ENCODE measurements around the gene CDHR1.

Gene CDHR1

DNA sequence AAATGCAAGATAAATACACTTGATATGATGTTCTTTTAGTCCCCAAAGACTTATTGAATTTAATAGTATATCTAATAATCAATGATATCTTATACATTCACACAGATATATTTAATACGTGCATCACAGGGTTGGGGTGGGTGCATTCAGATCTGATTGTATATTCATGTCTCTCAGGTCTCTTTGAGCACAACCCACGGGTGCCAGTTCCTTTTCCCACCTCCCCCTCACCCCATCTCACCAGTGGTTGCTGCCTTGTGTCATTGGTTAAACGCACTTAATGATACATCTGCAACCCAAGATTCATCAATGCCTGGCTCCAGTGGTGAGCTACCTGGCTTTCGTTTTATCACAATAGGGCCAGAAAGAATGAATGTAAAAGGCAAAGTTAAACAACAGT is 40.8 kb downstream of the CDHR1 start:
- TF ChIP-seq, protein P1, sequence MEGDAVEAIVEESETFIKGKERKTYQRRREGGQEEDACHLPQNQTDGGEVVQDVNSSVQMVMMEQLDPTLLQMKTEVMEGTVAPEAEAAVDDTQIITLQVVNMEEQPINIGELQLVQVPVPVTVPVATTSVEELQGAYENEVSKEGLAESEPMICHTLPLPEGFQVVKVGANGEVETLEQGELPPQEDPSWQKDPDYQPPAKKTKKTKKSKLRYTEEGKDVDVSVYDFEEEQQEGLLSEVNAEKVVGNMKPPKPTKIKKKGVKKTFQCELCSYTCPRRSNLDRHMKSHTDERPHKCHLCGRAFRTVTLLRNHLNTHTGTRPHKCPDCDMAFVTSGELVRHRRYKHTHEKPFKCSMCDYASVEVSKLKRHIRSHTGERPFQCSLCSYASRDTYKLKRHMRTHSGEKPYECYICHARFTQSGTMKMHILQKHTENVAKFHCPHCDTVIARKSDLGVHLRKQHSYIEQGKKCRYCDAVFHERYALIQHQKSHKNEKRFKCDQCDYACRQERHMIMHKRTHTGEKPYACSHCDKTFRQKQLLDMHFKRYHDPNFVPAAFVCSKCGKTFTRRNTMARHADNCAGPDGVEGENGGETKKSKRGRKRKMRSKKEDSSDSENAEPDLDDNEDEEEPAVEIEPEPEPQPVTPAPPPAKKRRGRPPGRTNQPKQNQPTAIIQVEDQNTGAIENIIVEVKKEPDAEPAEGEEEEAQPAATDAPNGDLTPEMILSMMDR (IDR thresholded peaks at IDR 0.05; ENCODE audit: control insufficient read depth, extremely low read depth, insufficient read depth), result no peak
- no peak for DNase-seq (ENCODE audit: low read depth)
- no peak overlapping the region for H3K4me3 ChIP-seq (ENCODE audit: low read depth, low read length)

DNA sequence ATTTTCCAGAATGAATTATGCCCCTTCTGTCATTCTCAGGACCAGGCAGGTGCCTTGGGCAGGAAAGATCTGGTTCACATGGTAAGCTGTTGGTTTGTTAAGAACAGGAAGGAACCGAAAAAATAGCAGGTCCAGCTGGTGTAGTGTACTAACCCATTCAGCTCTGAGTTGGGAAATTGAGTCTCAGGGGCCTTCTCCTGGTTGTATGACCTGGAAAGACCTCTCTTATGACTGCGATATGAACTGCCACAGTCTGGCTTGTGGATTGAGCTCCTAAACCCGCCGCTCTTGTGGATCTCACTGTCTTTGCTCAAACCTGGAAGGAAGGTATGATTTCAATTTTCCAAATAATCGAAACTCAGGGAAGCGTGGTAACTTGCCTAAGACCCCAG is 42.5 kb downstream of the CDHR1 start:
- H3K4me3 ChIP-seq (ENCODE audit: low read depth, low read length), result no peak overlapping the region
- TF ChIP-seq, protein P1 (IDR thresholded peaks at IDR 0.05; ENCODE audit: control insufficient read depth, extremely low read depth, insufficient read depth), result no peak
- no peak for DNase-seq (ENCODE audit: low read depth)

DNA sequence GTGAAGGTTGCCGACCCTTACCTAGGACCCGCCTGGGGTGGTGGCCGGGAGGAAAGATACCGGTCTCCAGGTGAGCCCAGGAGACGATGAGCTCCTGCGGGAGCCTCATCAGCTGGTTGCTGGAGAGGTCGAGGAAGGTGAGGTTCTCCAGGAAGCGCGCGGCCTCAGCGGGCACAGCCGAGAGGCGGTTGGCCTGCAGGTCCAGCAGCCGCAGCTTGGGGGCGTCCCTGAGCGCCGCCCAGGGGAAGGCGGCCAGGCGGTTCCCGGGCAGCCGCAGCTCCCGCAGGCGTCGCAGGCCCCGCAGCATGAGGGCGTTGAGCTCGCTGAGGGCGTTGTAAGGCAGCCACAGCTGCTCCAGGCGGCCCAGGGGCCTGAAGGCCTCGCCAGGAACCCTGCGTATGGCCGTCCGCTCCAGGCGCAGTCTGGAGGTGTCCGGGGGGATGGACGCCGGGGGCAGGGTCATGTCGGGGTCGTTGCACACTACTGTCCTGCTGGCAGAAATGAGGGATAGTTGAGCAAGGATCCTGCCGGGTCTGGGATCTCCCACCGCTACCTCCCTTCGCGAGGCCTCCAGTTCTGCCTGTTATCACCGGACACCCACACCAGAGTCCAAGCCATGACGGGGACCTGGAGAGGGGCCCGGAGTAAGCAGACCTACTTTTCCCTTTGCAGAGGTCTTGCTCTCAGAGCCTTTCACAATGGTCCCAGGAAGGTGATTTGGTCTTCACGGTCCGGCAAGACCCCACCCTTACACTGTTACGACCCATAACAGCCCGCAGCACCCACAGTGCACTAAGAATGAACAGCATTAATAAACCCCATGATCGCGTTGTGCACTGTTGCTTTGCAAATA is 43.1 kb downstream of the CDHR1 start:
- DNase-seq (ENCODE audit: low read depth), result no peak
- TF ChIP-seq, protein P1 (IDR thresholded peaks at IDR 0.05; ENCODE audit: control insufficient read depth, extremely low read depth, insufficient read depth), result no peak
- no peak overlapping the region for H3K4me3 ChIP-seq (ENCODE audit: low read depth, low read length)

DNA sequence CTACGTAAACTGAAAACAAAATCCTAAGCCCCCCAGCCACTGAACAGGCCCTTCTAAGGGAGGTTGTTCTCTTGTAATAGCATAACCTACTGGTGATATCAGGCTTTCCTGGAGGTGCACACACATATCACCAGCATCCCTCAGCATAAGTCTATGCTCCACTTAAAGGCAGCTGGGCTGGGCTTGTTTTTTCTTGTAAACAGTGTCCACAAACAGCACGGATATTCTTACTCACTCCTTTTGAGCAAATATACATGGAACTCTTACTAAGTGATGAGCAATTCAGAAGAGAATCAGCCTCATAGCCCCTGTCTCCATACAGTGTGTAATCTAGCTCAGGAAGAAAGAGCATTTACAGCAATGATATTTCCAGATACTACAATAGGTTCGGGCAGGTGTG is 44.6 kb downstream of the CDHR1 start:
- DNase-seq (ENCODE audit: low read depth), result no peak
- TF ChIP-seq, protein P1 (IDR thresholded peaks at IDR 0.05; ENCODE audit: control insufficient read depth, extremely low read depth, insufficient read depth), result no peak
- H3K4me3 ChIP-seq (ENCODE audit: low read depth, low read length), result no peak overlapping the region

DNA sequence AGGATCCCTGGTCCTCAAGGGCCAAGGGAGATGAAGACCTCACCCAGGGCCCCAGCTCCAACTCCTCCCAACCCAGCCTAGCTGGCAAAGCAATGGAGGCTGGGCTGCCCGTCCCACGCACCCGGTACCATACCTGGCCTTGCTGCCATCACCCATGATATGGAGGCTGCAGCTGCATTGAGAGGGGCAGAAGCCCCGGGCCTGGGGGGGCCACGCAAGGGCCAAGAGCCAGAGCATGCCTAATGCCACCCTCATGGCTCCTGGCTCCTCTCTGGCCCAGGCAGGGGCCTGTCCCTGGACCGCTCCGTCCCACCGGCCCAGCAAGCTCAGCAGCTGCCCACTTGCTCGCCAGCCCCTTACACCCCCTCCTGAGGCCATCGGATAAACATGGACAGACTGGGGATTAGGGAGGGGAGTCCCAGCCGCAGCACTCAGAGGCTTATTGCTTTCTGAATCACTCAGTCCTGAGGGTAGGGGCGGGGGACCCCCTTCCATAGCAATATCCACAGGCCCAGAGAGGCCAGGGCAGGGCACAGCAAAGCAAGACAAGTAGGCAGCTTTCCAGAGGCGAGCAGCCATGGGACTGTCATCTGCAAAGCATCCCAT is 47.0 kb downstream of the CDHR1 start, which contains the start of gene LRIT1:
Gene LRIT1 (minus strand): TSS at position 362 of the 606 bp plus-strand sequence. CDS start 107 bp downstream, at position 255.
- TF ChIP-seq, protein P1 (IDR thresholded peaks at IDR 0.05; ENCODE audit: control insufficient read depth, extremely low read depth, insufficient read depth), result no peak
- no peak within 1 kb of the TSS for H3K4me3 ChIP-seq (ENCODE audit: low read depth, low read length)
- DNase-seq (ENCODE audit: low read depth), result no peak

DNA sequence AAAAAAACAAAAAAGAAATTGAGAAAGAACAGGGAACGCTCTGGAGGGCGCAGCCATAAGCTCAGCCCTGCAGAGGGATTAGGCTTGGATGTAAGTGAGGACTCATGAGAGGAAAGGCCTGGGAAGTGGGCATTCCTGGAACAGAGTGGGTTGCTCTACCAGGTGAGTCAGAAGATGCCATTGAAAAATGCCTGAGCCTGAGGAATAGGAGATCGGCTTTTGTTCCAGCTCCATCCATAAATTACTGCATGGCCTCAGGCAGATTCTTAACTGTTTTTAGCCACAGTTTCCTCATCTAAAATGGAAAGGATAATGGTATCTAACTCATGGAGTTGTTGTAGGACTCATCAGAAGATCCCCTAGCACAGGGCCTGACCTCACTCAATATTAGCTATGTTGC is 49.4 kb downstream of the CDHR1 start:
- no peak for DNase-seq (ENCODE audit: low read depth)
- TF ChIP-seq, protein P1 (IDR thresholded peaks at IDR 0.05; ENCODE audit: control insufficient read depth, extremely low read depth, insufficient read depth), result no peak
- H3K4me3 ChIP-seq (ENCODE audit: low read depth, low read length), result no peak overlapping the region

Measured in LNCaP clone FGC (cell line).